Loucy (cell line): ENCODE results near the gene CHI3L1.

Experiments used
- EZH2phosphoT487 ChIP-seq: fragments of 200-600 bp; IDR thresholded peaks from 2 replicates; pipeline ENCODE4 v1.6.1; 2018; ENCODE audit warnings: antibody characterized with exemption, mild to moderate bottlenecking, moderate library complexity, borderline replicate concordance
- TF ChIP-seq, protein P1 (sequence below): fragments of 200-600 bp; sonication (generic); conservative IDR thresholded peaks from 2 replicates; pipeline ENCODE4 v1.5.1; 2014; ENCODE audit warnings: mild to moderate bottlenecking, antibody characterized with exemption, low read length

DNA sequence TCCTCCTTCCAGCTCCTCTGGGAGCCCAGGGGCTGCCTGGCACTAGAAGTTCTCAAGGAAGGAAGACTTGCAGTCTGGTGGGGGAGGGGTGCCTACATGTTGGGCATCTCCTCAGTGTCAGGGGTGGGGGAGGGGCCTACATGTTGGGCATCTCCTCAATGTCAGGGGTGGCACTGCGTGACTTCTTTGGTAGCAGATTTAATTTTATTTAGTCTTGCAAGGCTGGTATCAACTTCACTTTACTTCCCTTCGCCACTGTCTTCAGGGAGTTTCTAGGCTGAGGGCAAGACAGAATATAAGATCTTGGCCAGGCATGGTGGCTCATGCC, 40.5 kb downstream of the CHI3L1 start:
- TF ChIP-seq, protein P1, sequence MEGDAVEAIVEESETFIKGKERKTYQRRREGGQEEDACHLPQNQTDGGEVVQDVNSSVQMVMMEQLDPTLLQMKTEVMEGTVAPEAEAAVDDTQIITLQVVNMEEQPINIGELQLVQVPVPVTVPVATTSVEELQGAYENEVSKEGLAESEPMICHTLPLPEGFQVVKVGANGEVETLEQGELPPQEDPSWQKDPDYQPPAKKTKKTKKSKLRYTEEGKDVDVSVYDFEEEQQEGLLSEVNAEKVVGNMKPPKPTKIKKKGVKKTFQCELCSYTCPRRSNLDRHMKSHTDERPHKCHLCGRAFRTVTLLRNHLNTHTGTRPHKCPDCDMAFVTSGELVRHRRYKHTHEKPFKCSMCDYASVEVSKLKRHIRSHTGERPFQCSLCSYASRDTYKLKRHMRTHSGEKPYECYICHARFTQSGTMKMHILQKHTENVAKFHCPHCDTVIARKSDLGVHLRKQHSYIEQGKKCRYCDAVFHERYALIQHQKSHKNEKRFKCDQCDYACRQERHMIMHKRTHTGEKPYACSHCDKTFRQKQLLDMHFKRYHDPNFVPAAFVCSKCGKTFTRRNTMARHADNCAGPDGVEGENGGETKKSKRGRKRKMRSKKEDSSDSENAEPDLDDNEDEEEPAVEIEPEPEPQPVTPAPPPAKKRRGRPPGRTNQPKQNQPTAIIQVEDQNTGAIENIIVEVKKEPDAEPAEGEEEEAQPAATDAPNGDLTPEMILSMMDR, result no peak
- no peak for TF ChIP-seq EZH2phosphoT487
